BLaER1 (cell line): ENCODE data around the gene RREB1.

Experiments used
- H3K27ac ChIP-seq: shearing (Covaris generic); formaldehyde crosslinking; 2 replicates; pipeline ENCODE4 v1.8.1; 2022
- H3K27me3 ChIP-seq: shearing (Covaris generic); formaldehyde crosslinking; 2 replicates; pipeline ENCODE4 v1.8.1; 2022
- H3K36me3 ChIP-seq: shearing (Covaris generic); formaldehyde crosslinking; 2 replicates; pipeline ENCODE4 v1.8.1; 2022
- H3K4me1 ChIP-seq: shearing (Covaris generic); formaldehyde crosslinking; 2 replicates; pipeline ENCODE4 v1.8.1; 2022
- H3K4me2 ChIP-seq: shearing (Covaris generic); formaldehyde crosslinking; 2 replicates; pipeline ENCODE4 v1.8.1; 2022
- H3K4me3 ChIP-seq: shearing (Covaris generic); formaldehyde crosslinking; 2 replicates; pipeline ENCODE4 v1.8.1; 2022
- H3K9ac ChIP-seq: shearing (Covaris generic); formaldehyde crosslinking; 2 replicates; pipeline ENCODE4 v1.8.1; 2022
- H3K9me3 ChIP-seq: shearing (Covaris generic); formaldehyde crosslinking; 2 replicates; pipeline ENCODE4 v1.8.1; 2022
- H4K20me1 ChIP-seq: shearing (Covaris generic); formaldehyde crosslinking; 2 replicates; pipeline ENCODE4 v1.8.1; 2022
- Cebpa-rat ChIP-seq: shearing (Covaris generic); IDR thresholded peaks from 2 replicates; pipeline ENCODE4 v1.8.1; 2022

RREB1 gene

GRCh38 chr6:7108964-7109836 is 1.4 kb downstream of the RREB1 start:
- peak overlapping the region; percentile 92 for H3K9ac ChIP-seq
- H3K4me3 ChIP-seq, result peak overlapping the region; percentile 99
- H3K4me2 ChIP-seq, result peak overlapping the region; percentile 96
- no peaks in the 10 kb centered on the region for H3K36me3 ChIP-seq
- no peaks in the 10 kb centered on the region for H3K9me3 ChIP-seq
- no peaks in the 10 kb centered on the region for H3K27me3 ChIP-seq
- H3K27ac ChIP-seq, result peak overlapping the region; percentile 92
- TF ChIP-seq Cebpa-rat, result no peak
- H4K20me1 ChIP-seq, result peaks cover 50% of the 10 kb centered on the region
- H3K4me1 ChIP-seq, result peaks cover 47% of the 10 kb centered on the region

- Histone ChIP-seq H4K20me1 (peaks cover 60% of the 10 kb centered on the region), H3K4me3 (peak overlapping the region; percentile 99), H3K27ac (no peak overlapping the region), H3K9me3 (no peaks in the 10 kb centered on the region), H3K4me1 (peaks cover 58% of the 10 kb centered on the region), H3K27me3 (no peaks in the 10 kb centered on the region), H3K4me2 (peak overlapping the region; percentile 96), H3K9ac (peak overlapping the region; percentile 92), H3K36me3 (no peaks in the 10 kb centered on the region)
- TF ChIP-seq Cebpa-rat, result no peak
These were observed 2.5 kb downstream of the RREB1 start for GRCh38 chr6:7110092-7110792.

GRCh38 chr6:7111095-7111690 is 3.4 kb downstream of the RREB1 start:
- no peaks in the 10 kb centered on the region for H3K9me3 ChIP-seq
- no peak overlapping the region for H3K9ac ChIP-seq
- no peaks in the 10 kb centered on the region for H3K27me3 ChIP-seq
- no peaks in the 10 kb centered on the region for H3K36me3 ChIP-seq
- peaks cover 67% of the 10 kb centered on the region for H3K4me1 ChIP-seq
- no peak overlapping the region for H3K4me3 ChIP-seq
- peak overlapping the region; percentile 96 for H3K4me2 ChIP-seq
- peaks cover 70% of the 10 kb centered on the region for H4K20me1 ChIP-seq
- H3K27ac ChIP-seq, result no peak overlapping the region
- no peak for TF ChIP-seq Cebpa-rat

- H3K4me1 ChIP-seq, result peaks cover 74% of the 10 kb centered on the region
- H3K27me3 ChIP-seq, result no peaks in the 10 kb centered on the region
- no peak overlapping the region for H3K27ac ChIP-seq
- no peaks in the 10 kb centered on the region for H3K9me3 ChIP-seq
- 0 out of 2 replicates have a peak overlapping the region, but pooled peaks have one; percentile 20 for H3K4me3 ChIP-seq
- H3K9ac ChIP-seq, result peak overlapping the region; percentile 6; the same call in 1 of the 2 replicates
- TF ChIP-seq Cebpa-rat, result no peak
- no peaks in the 10 kb centered on the region for H3K36me3 ChIP-seq
- peak overlapping the region; percentile 96 for H3K4me2 ChIP-seq
- peaks cover 79% of the 10 kb centered on the region for H4K20me1 ChIP-seq
These were observed 4.4 kb downstream of the RREB1 start for GRCh38 chr6:7112171-7112570.

GRCh38 chr6:7112741-7113313 is 5.1 kb downstream of the RREB1 start:
- Histone ChIP-seq H3K4me3 (peak overlapping the region; percentile 20; the same call in 1 of the 2 replicates), H4K20me1 (peaks cover 86% of the 10 kb centered on the region), H3K27ac (peak overlapping the region; percentile 1; the same call in 1 of the 2 replicates), H3K4me2 (peak overlapping the region; percentile 96), H3K9ac (peak overlapping the region; percentile 6; the same call in 1 of the 2 replicates), H3K9me3 (no peaks in the 10 kb centered on the region), H3K4me1 (peaks cover 74% of the 10 kb centered on the region), H3K27me3 (no peaks in the 10 kb centered on the region), H3K36me3 (no peaks in the 10 kb centered on the region)
- TF ChIP-seq Cebpa-rat, result no peak

GRCh38 chr6:7114744-7115458 is 7.1 kb downstream of the RREB1 start:
- Histone ChIP-seq H3K27me3 (no peaks in the 10 kb centered on the region), H3K4me3 (no peak overlapping the region), H3K9me3 (no peaks in the 10 kb centered on the region), H4K20me1 (peaks cover 100% of the 10 kb centered on the region), H3K27ac (no peak overlapping the region), H3K9ac (no peak overlapping the region), H3K36me3 (no peaks in the 10 kb centered on the region), H3K4me1 (peaks cover 69% of the 10 kb centered on the region), H3K4me2 (peak overlapping the region; percentile 96)
- no peak for TF ChIP-seq Cebpa-rat

GRCh38 chr6:7115543-7116231 is 7.9 kb downstream of the RREB1 start:
- Histone ChIP-seq H3K9me3 (no peaks in the 10 kb centered on the region), H3K9ac (no peak overlapping the region), H3K4me2 (peak overlapping the region; percentile 96; the same call in 1 of the 2 replicates), H3K27me3 (no peaks in the 10 kb centered on the region), H3K36me3 (peaks cover 6% of the 10 kb centered on the region), H3K27ac (no peak overlapping the region), H4K20me1 (peaks cover 100% of the 10 kb centered on the region), H3K4me3 (no peak overlapping the region), H3K4me1 (peaks cover 62% of the 10 kb centered on the region)
- no peak for TF ChIP-seq Cebpa-rat

GRCh38 chr6:7119272-7119801 is 11.6 kb downstream of the RREB1 start:
- Histone ChIP-seq H4K20me1 (peaks cover 100% of the 10 kb centered on the region), H3K4me2 (no peak overlapping the region), H3K9me3 (peaks cover 16% of the 10 kb centered on the region)

More at GRCh38 chr6:7119272-7119801, 11.6 kb downstream of the RREB1 start:
- no peak overlapping the region for H3K9ac ChIP-seq
- H3K4me3 ChIP-seq, result no peak overlapping the region
- H3K27me3 ChIP-seq, result no peaks in the 10 kb centered on the region
- H3K27ac ChIP-seq, result no peak overlapping the region
- no peak for TF ChIP-seq Cebpa-rat
- H3K4me1 ChIP-seq, result peaks cover 32% of the 10 kb centered on the region
- H3K36me3 ChIP-seq, result peaks cover 42% of the 10 kb centered on the region
